Gastroesophageal sphincter (tissue), 4 donors: Measurements from ENCODE around the gene AXIN1. TPM values are rescaled to one million over a fixed set of nuclear protein-coding genes. Genes with fewer than 3 reads are reported as not detected.

Experiments used
- ATAC-seq: fragments of 150-250 bp; one replicate; pipeline ENCODE4 v1.9.1; 2016; ENCODE audit warnings: mild to moderate bottlenecking, moderate library complexity
- H3K27ac ChIP-seq, 4 donors: fragments of 200-600 bp; sonication (generic) in 3 of 4; 1 replicate in 3 of 4; 2 replicates in 1 of 4; pipeline ENCODE4 v1.5.1; 2016 to 2019
- H3K27me3 ChIP-seq: fragments of 200-600 bp; sonication (generic); one replicate; pipeline ENCODE4 v1.5.1; 2019
- H3K36me3 ChIP-seq, 2 donors: fragments of 200-600 bp; sonication (generic); one replicate each; pipeline ENCODE4 v1.5.1; 2019; ENCODE audit warnings: control low read depth in 1 of 2
- H3K4me1 ChIP-seq, 3 donors: fragments of 200-600 bp; sonication (generic); 1 replicate in 2 of 3; 2 replicates in 1 of 3; pipeline ENCODE4 v1.5.1; 2016 to 2019; ENCODE audit warnings: control low read depth in 2 of 3
- H3K4me3 ChIP-seq, 2 donors: fragments of 200-600 bp; sonication (generic); one replicate each; pipeline ENCODE4 v1.5.1; 2019; ENCODE audit warnings: mild to moderate bottlenecking in 1 of 2, moderate library complexity in 1 of 2
- H3K9me3 ChIP-seq, 3 donors: fragments of 200-600 bp; sonication (generic); one replicate each; pipeline ENCODE4 v1.5.1; 2017 to 2019; ENCODE audit warnings: control low read depth in 2 of 3
- EP300 ChIP-seq: sonication (generic); formaldehyde crosslinking; IDR thresholded peaks from one replicate; pipeline ENCODE4 v1.6.1; 2017; ENCODE audit warnings: antibody characterized with exemption, mild to moderate bottlenecking
- POLR2A ChIP-seq, 2 donors: fragments of 450-650 bp; IDR thresholded peaks; one replicate each; pipeline ENCODE4 v1.6.1; 2017; ENCODE audit warnings: antibody characterized with exemption in 2 of 2, mild to moderate bottlenecking in 2 of 2, moderate library complexity in 1 of 2
- POLR2AphosphoS5 ChIP-seq: sonication (generic); formaldehyde crosslinking; IDR thresholded peaks from one replicate; pipeline ENCODE4 v1.6.1; 2017; ENCODE audit warnings: antibody characterized with exemption
- WGBS, 2 donors: methylation state at CpG; one replicate each; pipeline ENCODE4 v1.1.5; 2018; ENCODE audit warnings: low coverage in 1 of 2; 5-methylcytosine and 5-hydroxymethylcytosine counted together
- total RNA-seq, 4 donors: library from RNA; depleted of rRNA; stranded (reverse); fragments of >200 nt; gene quantifications; one replicate each; pipeline ENCODE4 v1.1.0, GENCODE V29; 2016
- TF ChIP-seq, protein P1 (sequence below), 4 experiments: fragments of 200-600 bp in 2 of 4; fragments of 450-650 bp in 2 of 4; sonication (generic) in 1 of 4; IDR thresholded peaks; one replicate each; pipeline ENCODE4 v1.5.1; 2017 to 2019; ENCODE audit warnings: antibody characterized with exemption in 4 of 4, mild to moderate bottlenecking in 2 of 4, moderate library complexity in 2 of 4

AXIN1 gene
- total RNA-seq, 4 donors from 2014 or later = 26.0 to 58.8 (median 32.9) TPM

DNA sequence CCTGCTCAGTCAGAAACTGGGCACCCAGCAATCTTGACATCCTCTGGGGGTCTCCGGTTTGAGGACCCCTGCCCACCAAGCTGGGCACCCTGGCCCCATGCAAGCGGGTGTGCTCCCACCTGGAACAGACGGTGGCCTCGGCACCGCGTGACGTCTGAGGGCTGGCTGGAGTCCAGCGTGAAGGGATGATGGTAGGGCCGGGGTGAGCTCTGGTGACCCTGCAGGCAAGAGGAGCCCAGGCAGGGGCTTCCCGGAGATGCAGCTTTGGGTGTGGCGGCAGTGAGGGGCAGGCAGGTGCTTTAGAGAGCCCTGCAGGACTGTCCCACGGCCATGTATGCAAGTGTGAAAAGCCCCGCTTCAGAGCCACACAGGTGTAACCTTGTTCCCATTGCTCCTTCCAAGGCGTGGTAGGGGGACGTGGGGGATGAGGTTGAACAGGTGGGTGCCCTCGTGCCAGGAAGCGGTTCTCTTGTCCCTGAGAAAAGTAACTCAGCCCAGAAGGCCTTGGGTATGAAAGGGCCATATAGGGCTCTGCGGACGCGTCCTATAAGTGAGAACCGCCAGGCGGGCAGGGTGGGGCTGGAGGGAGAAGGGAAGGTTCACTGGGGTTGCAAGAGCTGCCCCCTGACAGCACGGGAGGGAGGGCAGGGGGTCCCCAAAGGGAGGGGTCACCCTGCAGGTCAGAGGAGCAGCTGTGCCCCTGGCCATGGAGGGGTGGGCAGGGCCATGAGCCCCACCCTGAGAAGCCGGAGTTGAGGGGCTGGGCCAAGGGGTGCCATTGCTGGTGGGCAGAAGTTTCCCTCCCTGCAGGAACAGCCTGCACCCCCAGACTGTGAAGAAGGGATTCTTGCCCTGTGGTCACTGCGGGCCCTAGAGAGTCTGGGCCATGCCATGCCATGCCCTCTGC is 86.0 kb downstream of the AXIN1 start:
- Histone ChIP-seq H3K9me3 (no peaks in the 10 kb centered on the region), H3K27ac (no peak overlapping the region), H3K4me1 (no peaks in the 10 kb centered on the region), H3K36me3 (peaks cover 0 to 44% of the 10 kb centered on the region in 2 donors), H3K4me3 (no peak overlapping the region), H3K27me3 (no peaks in the 10 kb centered on the region)
- ATAC-seq = no peak
- TF ChIP-seq POLR2A (IDR thresholded peaks at IDR 0.05) (no peak), POLR2AphosphoS5 (no peak), EP300 (no peak)
- TF ChIP-seq, protein P1, sequence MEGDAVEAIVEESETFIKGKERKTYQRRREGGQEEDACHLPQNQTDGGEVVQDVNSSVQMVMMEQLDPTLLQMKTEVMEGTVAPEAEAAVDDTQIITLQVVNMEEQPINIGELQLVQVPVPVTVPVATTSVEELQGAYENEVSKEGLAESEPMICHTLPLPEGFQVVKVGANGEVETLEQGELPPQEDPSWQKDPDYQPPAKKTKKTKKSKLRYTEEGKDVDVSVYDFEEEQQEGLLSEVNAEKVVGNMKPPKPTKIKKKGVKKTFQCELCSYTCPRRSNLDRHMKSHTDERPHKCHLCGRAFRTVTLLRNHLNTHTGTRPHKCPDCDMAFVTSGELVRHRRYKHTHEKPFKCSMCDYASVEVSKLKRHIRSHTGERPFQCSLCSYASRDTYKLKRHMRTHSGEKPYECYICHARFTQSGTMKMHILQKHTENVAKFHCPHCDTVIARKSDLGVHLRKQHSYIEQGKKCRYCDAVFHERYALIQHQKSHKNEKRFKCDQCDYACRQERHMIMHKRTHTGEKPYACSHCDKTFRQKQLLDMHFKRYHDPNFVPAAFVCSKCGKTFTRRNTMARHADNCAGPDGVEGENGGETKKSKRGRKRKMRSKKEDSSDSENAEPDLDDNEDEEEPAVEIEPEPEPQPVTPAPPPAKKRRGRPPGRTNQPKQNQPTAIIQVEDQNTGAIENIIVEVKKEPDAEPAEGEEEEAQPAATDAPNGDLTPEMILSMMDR (IDR thresholded peaks at IDR 0.05) = no peak
- 60 to 80% methylated on average over 1 to 2 of the region's 25 CpGs for WGBS, 2 donors

DNA sequence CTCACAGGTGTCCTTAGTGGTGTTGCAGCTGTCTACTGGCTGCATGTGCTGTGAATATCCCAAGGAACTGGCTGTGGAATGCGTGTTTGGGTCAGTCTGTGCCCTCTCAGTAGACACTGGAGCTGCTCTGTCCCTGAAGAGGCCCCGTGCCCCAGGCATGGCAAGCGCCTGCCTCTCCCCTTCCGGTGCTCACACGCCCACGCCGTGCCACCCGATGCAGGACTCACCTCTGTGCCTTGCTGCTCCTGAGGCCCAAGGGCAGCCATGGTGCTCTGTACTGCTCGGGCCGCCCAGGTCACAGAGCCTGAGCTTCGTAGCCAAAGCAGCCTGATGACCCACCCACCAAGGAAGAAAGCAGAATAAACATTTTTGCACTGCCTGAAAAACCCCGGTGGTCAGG is 86.8 kb downstream of the AXIN1 start:
- H3K27ac ChIP-seq = no peak overlapping the region
- ATAC-seq = no peak
- H3K9me3 ChIP-seq = no peaks in the 10 kb centered on the region
- H3K4me3 ChIP-seq = no peak overlapping the region
- no peaks in the 10 kb centered on the region for H3K4me1 ChIP-seq
- WGBS, 2 donors = 69% methylated on average over 8 of the region's 12 CpGs; no CpG with 5 or more reads in 1 of the 2 donors
- no peaks in the 10 kb centered on the region for H3K27me3 ChIP-seq
- H3K36me3 ChIP-seq = peaks cover 0 to 52% of the 10 kb centered on the region in 2 donors
- TF ChIP-seq EP300 = no peak
- TF ChIP-seq POLR2A (IDR thresholded peaks at IDR 0.05) = no peak
- TF ChIP-seq, protein P1 (IDR thresholded peaks at IDR 0.05) = no peak
- TF ChIP-seq POLR2AphosphoS5 = no peak

DNA sequence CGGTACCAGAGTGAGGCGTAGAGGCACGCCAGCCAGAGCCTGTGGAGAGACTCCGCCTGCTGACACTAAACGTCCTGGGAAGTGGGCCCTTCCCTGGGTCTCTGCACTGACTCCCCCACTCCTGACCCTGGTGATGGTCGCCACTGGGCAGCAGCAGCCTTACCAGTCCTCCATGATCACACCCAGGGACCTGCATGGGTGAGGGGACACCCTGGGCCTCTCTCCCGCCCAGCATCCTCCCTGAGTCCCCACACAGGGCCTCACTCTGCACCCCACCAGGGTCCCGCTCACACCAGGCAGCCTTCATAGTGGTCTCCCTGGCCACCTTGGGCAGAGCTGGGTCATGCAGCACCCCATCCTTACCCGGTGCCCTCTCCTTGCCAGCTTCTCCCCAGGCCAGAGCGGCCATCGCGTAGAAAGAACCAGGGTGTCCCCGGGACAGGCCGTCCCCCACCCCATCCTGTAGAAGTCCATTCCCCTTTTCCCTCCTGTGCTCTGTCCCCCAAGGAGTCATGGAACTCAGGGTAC is 87.5 kb downstream of the AXIN1 start:
- TF ChIP-seq POLR2AphosphoS5 = no peak
- TF ChIP-seq POLR2A (IDR thresholded peaks at IDR 0.05) = no peak
- TF ChIP-seq, protein P1 (IDR thresholded peaks at IDR 0.05) = no peak
- TF ChIP-seq EP300 = no peak
- no peaks in the 10 kb centered on the region for H3K4me1 ChIP-seq
- H3K27me3 ChIP-seq = no peaks in the 10 kb centered on the region
- 80% methylated on average over 4 of the region's 14 CpGs; no CpG with 5 or more reads in 1 of the 2 donors for WGBS, 2 donors
- no peaks in the 10 kb centered on the region for H3K9me3 ChIP-seq
- H3K27ac ChIP-seq = no peak overlapping the region
- no peak overlapping the region for H3K4me3 ChIP-seq
- ATAC-seq = no peak
- H3K36me3 ChIP-seq = peaks cover 0 to 58% of the 10 kb centered on the region in 2 donors

DNA sequence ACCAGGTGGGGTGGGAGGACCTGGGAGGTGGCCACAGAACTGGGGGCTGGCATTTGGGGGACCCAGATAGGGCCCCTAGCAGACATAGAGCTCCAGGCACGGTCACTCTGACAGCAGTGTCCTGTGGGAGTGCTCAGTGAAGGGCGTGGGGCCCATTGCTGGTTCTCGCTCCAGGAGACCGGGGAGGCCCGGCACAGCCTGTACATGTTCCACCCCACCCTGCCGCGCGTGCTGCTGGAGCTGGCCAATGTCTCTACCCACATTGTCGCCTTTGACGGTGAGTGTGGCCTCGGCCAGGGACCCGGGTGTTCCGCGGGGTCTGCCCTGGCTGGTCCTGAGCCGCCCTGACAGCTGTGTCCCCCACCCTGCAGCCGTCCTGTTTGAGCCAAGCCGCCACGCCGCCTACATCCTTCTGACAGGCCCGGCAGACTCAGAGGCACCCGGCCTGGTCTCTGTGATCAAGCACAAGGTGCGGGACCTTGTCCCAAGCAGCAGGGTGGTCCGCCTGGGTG is 88.0 kb downstream of the AXIN1 start:
- Histone ChIP-seq H3K36me3 (peaks cover 0 to 64% of the 10 kb centered on the region in 2 donors), H3K4me3 (no peak overlapping the region), H3K9me3 (no peaks in the 10 kb centered on the region), H3K27me3 (no peaks in the 10 kb centered on the region), H3K27ac (no peak overlapping the region), H3K4me1 (no peaks in the 10 kb centered on the region)
- no CpG with 5 or more reads among the region's 23 CpGs for WGBS, 2 donors
- TF ChIP-seq POLR2A (IDR thresholded peaks at IDR 0.05) (no peak), EP300 (no peak), POLR2AphosphoS5 (no peak)
- TF ChIP-seq, protein P1 (IDR thresholded peaks at IDR 0.05) = no peak
- ATAC-seq = no peak
